H9 (cell line): Measurements from ENCODE around the gene TMEM242. TPM values are rescaled to one million over a fixed set of nuclear protein-coding genes. Genes with fewer than 3 reads are reported as not detected.

Experiments used
- DNase-seq: peaks from one replicate; pipeline ENCODE4 v3.0.0-alpha.2; 2017
- H2AFZ ChIP-seq: one replicate; pipeline ENCODE4 v1.6.1; 2013; ENCODE audit warnings: mild to moderate bottlenecking, low read length, control low read depth, moderate library complexity
- H2AK5ac ChIP-seq: 2 replicates; pipeline ENCODE4 v1.6.1; 2013; ENCODE audit warnings: low read length, control low read depth, mixed read lengths; ENCODE audit not compliant: insufficient read length
- H2BK120ac ChIP-seq: one replicate; pipeline ENCODE4 v1.6.1; 2013; ENCODE audit warnings: low read depth, mild to moderate bottlenecking, low read length, control low read depth, inconsistent platforms; ENCODE audit not compliant: poor library complexity, severe bottlenecking
- H2BK12ac ChIP-seq: 2 replicates; pipeline ENCODE4 v1.6.1; 2013; ENCODE audit warnings: low read length, control low read depth, mixed read lengths, low read depth; ENCODE audit not compliant: insufficient read length
- H2BK15ac ChIP-seq: 2 replicates; pipeline ENCODE4 v1.6.1; 2013; ENCODE audit warnings: low read depth, low read length, control low read depth
- H2BK20ac ChIP-seq: one replicate; pipeline ENCODE4 v1.6.1; 2013; ENCODE audit warnings: low read depth, mild to moderate bottlenecking, low read length, control low read depth, inconsistent platforms; ENCODE audit not compliant: poor library complexity, severe bottlenecking
- H2BK5ac ChIP-seq: 2 replicates; pipeline ENCODE4 v1.6.1; 2013; ENCODE audit warnings: low read length, control low read depth, mixed read lengths; ENCODE audit not compliant: insufficient read length
- H3K14ac ChIP-seq: 2 replicates; pipeline ENCODE4 v1.6.1; 2013; ENCODE audit warnings: low read length, control low read depth; ENCODE audit not compliant: insufficient read depth
- H3K18ac ChIP-seq: 2 replicates; pipeline ENCODE4 v1.6.1; 2013; ENCODE audit warnings: low read depth, mild to moderate bottlenecking, mixed read lengths, low read length, control low read depth; ENCODE audit not compliant: insufficient read length
- H3K23ac ChIP-seq: 2 replicates; pipeline ENCODE4 v1.6.1; 2013; ENCODE audit warnings: low read length, control low read depth, mixed read lengths, low read depth; ENCODE audit not compliant: insufficient read length
- H3K23me2 ChIP-seq: 2 replicates; pipeline ENCODE4 v1.6.1; 2013; ENCODE audit warnings: low read depth, mild to moderate bottlenecking, mixed read lengths, low read length, control low read depth; ENCODE audit not compliant: insufficient read length, poor library complexity, severe bottlenecking
- H3K27ac ChIP-seq: 2 replicates; pipeline ENCODE4 v1.5.1; 2013; ENCODE audit warnings: low read length, control low read depth, mixed read lengths, low read depth; ENCODE audit not compliant: insufficient read length
- H3K27me3 ChIP-seq: 2 replicates; pipeline ENCODE4 v1.6.1; 2013; ENCODE audit warnings: low read length, control low read depth, inconsistent platforms; ENCODE audit not compliant: insufficient read depth
- H3K4ac ChIP-seq: 2 replicates; pipeline ENCODE4 v1.6.1; 2013; ENCODE audit warnings: low read depth, mild to moderate bottlenecking, control low read depth, inconsistent platforms, low read length, moderate library complexity
- H3K4me1 ChIP-seq: 2 replicates; pipeline ENCODE4 v1.6.1; 2013; ENCODE audit warnings: low read length, control low read depth, inconsistent platforms; ENCODE audit not compliant: insufficient read depth
- H3K4me2 ChIP-seq: 2 replicates; pipeline ENCODE4 v1.6.1; 2013; ENCODE audit warnings: low read length, control low read depth, mixed read lengths; ENCODE audit not compliant: insufficient read length, insufficient read depth
- H3K56ac ChIP-seq: 2 replicates; pipeline ENCODE4 v1.6.1; 2013; ENCODE audit warnings: low read depth, mild to moderate bottlenecking, mixed read lengths, low read length, control low read depth; ENCODE audit not compliant: insufficient read length
- H3K79me1 ChIP-seq: 2 replicates; pipeline ENCODE4 v1.6.1; 2013; ENCODE audit warnings: low read depth, mild to moderate bottlenecking, moderate library complexity, low read length, control low read depth, inconsistent platforms; ENCODE audit not compliant: insufficient read depth, poor library complexity, severe bottlenecking
- H3K79me2 ChIP-seq: 2 replicates; pipeline ENCODE4 v1.6.1; 2013; ENCODE audit warnings: low read length, control low read depth, inconsistent platforms; ENCODE audit not compliant: insufficient read depth
- H3K9ac ChIP-seq: 2 replicates; pipeline ENCODE4 v1.6.1; 2013; ENCODE audit warnings: low read length, control low read depth, mixed read lengths; ENCODE audit not compliant: insufficient read length; ENCODE audit errors: extremely low read depth
- H3K9me3 ChIP-seq: one replicate; pipeline ENCODE4 v1.6.1; 2013; ENCODE audit warnings: low read depth, low read length, inconsistent platforms; ENCODE audit not compliant: control insufficient read depth
- H3T11ph ChIP-seq: one replicate; pipeline ENCODE4 v1.6.1; 2013; ENCODE audit warnings: mild to moderate bottlenecking, low read length, control low read depth, inconsistent platforms
- H4K20me1 ChIP-seq: one replicate; pipeline ENCODE4 v1.6.1; 2013; ENCODE audit not compliant: control insufficient read depth, insufficient read length, insufficient read depth
- H4K5ac ChIP-seq: 2 replicates; pipeline ENCODE4 v1.6.1; 2013; ENCODE audit warnings: low read depth, mild to moderate bottlenecking, mixed read lengths, low read length, control low read depth; ENCODE audit not compliant: insufficient read length
- H4K8ac ChIP-seq: replicated peaks from 2 replicates; pipeline ENCODE4 v1.6.1; 2013; ENCODE audit warnings: low read length, control low read depth, mixed read lengths, low read depth; ENCODE audit not compliant: insufficient read length
- H4K91ac ChIP-seq: 2 replicates; pipeline ENCODE4 v1.6.1; 2013; ENCODE audit warnings: low read depth, mild to moderate bottlenecking, moderate library complexity, mixed read lengths, low read length, control low read depth; ENCODE audit not compliant: insufficient read length
- H3K27ac Mint-ChIP-seq, 3 experiments: 2 replicates in 2 of 3; 3 replicates in 1 of 3; pipeline ENCODE4 v1.8.0; 2020 to 2021; ENCODE audit warnings: mixed read lengths in 3 of 3, mild to moderate bottlenecking in 1 of 3, moderate library complexity in 1 of 3
- H3K27me3 Mint-ChIP-seq: 2 replicates; pipeline ENCODE4 v1.8.0; 2021; ENCODE audit warnings: low read depth, mild to moderate bottlenecking, moderate library complexity, mixed read lengths
- H3K36me3 Mint-ChIP-seq, 3 experiments: 2 replicates in 2 of 3; 3 replicates in 1 of 3; pipeline ENCODE4 v1.8.0; 2020 to 2021; ENCODE audit warnings: low read depth in 3 of 3, mixed read lengths in 3 of 3; ENCODE audit not compliant: insufficient read depth in 1 of 3
- H3K4me1 Mint-ChIP-seq, 2 experiments: 2 replicates each; pipeline ENCODE4 v1.8.0; 2020; ENCODE audit warnings: mixed read lengths in 2 of 2
- H3K4me3 Mint-ChIP-seq, 2 experiments: 2 replicates in 1 of 2; 3 replicates in 1 of 2; pipeline ENCODE4 v1.8.0; 2020 to 2021; ENCODE audit warnings: mild to moderate bottlenecking in 2 of 2, mixed read lengths in 2 of 2, moderate library complexity in 1 of 2
- H3K9me3 Mint-ChIP-seq, 2 experiments: 2 replicates in 1 of 2; 3 replicates in 1 of 2; pipeline ENCODE4 v1.8.0; 2020; ENCODE audit warnings: mild to moderate bottlenecking in 2 of 2, mixed read lengths in 2 of 2, moderate library complexity in 1 of 2
- WGBS: extraction: QIAGEN DNeasy Blood & Tissue Kit; methylation state at CpG from one replicate; pipeline ENCODE4 v1.1.7; 2013; ENCODE audit warnings: missing lambda C conversion rate, low lambda C conversion rate, mixed read lengths; ENCODE audit not compliant: insufficient read length; ENCODE audit errors: extremely low coverage; 5-methylcytosine and 5-hydroxymethylcytosine counted together
- total RNA-seq: library from RNA; stranded (reverse); gene quantifications from 2 replicates; pipeline ENCODE4 v1.2.1, GENCODE V29; 2021
- TF ChIP-seq, protein P1 (sequence below): fragments of 200-600 bp; sonication (generic); conservative IDR thresholded peaks from 3 replicates; pipeline ENCODE4 v1.8.0; 2021; ENCODE audit warnings: antibody characterized with exemption, mild to moderate bottlenecking

The TMEM242 gene
- total RNA-seq, 1 experiment from 2014 or later = 10.5 TPM

DNA sequence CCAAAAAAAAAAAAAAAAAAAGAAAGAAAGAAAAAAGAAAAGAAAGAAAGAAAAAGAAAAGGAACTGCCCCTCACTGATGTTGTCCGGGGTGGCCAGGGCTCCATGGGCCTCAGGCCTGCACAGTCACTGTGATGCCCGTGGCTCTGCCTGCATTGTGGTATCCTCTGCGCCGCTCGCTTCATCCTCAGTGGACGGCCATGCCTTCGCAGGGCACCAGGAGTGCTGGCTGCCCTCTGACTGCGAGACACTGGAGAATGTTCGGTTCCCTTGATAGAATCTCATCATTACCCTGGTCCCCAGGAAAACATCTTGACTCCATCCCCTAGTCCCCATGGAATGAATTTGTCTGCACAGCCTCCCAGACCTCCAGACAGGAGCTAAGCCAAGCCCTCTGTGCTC is 61.7 kb downstream of the TMEM242 start:
- Histone ChIP-seq H3K27ac (no peak overlapping the region), H2BK15ac (no peak overlapping the region), H2AFZ (no peak overlapping the region), H3K9ac (no peak overlapping the region), H3K4me2 (no peak overlapping the region), H4K8ac (no peak overlapping the region), H2BK12ac (no peak overlapping the region), H3K23me2 (no peaks in the 10 kb centered on the region), H3T11ph (no peak overlapping the region), H3K27me3 (no peaks in the 10 kb centered on the region), H4K20me1 (no peaks in the 10 kb centered on the region), H3K4me1 (no peaks in the 10 kb centered on the region), H3K23ac (no peak overlapping the region), H3K79me2 (no peaks in the 10 kb centered on the region), H3K79me1 (no peaks in the 10 kb centered on the region), H4K5ac (no peak overlapping the region), H3K56ac (no peak overlapping the region), H3K4ac (no peak overlapping the region), H2BK5ac (no peak overlapping the region), H2AK5ac (no peak overlapping the region), H3K18ac (no peak overlapping the region), H3K14ac (no peak overlapping the region), H2BK20ac (no peak overlapping the region), H4K91ac (no peak overlapping the region), H3K9me3 (no peaks in the 10 kb centered on the region), H2BK120ac (no peak overlapping the region)
- Mint-ChIP-seq H3K36me3 (no peaks in the 10 kb centered on the region), H3K27ac (peak overlapping the region in 1 of 3 experiments; percentile 53; a peak in 1 of 7 replicates), H3K4me1 (no peaks in the 10 kb centered on the region), H3K27me3 (peaks cover 9% of the 10 kb centered on the region), H3K4me3 (no peak overlapping the region), H3K9me3 (no peaks in the 10 kb centered on the region; a peak in 2 of 5 replicates)
- no CpG with 5 or more reads among the region's 9 CpGs for WGBS
- TF ChIP-seq, protein P1, sequence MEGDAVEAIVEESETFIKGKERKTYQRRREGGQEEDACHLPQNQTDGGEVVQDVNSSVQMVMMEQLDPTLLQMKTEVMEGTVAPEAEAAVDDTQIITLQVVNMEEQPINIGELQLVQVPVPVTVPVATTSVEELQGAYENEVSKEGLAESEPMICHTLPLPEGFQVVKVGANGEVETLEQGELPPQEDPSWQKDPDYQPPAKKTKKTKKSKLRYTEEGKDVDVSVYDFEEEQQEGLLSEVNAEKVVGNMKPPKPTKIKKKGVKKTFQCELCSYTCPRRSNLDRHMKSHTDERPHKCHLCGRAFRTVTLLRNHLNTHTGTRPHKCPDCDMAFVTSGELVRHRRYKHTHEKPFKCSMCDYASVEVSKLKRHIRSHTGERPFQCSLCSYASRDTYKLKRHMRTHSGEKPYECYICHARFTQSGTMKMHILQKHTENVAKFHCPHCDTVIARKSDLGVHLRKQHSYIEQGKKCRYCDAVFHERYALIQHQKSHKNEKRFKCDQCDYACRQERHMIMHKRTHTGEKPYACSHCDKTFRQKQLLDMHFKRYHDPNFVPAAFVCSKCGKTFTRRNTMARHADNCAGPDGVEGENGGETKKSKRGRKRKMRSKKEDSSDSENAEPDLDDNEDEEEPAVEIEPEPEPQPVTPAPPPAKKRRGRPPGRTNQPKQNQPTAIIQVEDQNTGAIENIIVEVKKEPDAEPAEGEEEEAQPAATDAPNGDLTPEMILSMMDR = no peak
- DNase-seq = no peak
